ENCODE data around the gene ADAM12. TPM values are rescaled to one million over a fixed set of nuclear protein-coding genes. Genes with fewer than 3 reads are reported as not detected.

ADAM12 gene
- total and polyA plus RNA-seq, 7 donors = 0.01 to 3.3 (median 0.24) TPM; not detected in 2

- intact Hi-C loops (cut with DNase I) = no loop called here
- no peaks in the 10 kb centered on the region for H3K36me3 ChIP-seq (ENCODE audit: insufficient read depth in 1 of 2, low read depth in 1 of 2)
- 88 to 91% (median 90%) methylated on average over 10 of the region's 10 CpGs for WGBS, 3 donors
- H3K4me3 ChIP-seq = no peak overlapping the region
- peaks cover 5% of the 10 kb centered on the region for H3K9me3 ChIP-seq
- H3K27me3 ChIP-seq (ENCODE audit: insufficient read depth in 3 of 3, low read length in 2 of 3) = no peaks in the 10 kb centered on the region
- no peak for ATAC-seq
- no peak for DNase-seq
- no peaks in the 10 kb centered on the region for H3K4me1 ChIP-seq
- no peak overlapping the region for H3K27ac ChIP-seq
- TF ChIP-seq, protein P1, sequence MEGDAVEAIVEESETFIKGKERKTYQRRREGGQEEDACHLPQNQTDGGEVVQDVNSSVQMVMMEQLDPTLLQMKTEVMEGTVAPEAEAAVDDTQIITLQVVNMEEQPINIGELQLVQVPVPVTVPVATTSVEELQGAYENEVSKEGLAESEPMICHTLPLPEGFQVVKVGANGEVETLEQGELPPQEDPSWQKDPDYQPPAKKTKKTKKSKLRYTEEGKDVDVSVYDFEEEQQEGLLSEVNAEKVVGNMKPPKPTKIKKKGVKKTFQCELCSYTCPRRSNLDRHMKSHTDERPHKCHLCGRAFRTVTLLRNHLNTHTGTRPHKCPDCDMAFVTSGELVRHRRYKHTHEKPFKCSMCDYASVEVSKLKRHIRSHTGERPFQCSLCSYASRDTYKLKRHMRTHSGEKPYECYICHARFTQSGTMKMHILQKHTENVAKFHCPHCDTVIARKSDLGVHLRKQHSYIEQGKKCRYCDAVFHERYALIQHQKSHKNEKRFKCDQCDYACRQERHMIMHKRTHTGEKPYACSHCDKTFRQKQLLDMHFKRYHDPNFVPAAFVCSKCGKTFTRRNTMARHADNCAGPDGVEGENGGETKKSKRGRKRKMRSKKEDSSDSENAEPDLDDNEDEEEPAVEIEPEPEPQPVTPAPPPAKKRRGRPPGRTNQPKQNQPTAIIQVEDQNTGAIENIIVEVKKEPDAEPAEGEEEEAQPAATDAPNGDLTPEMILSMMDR (IDR thresholded peaks at IDR 0.05) = no peak
Measured at GRCh38 chr10:126037946-126038345, 350.3 kb downstream of the ADAM12 start.

DNA sequence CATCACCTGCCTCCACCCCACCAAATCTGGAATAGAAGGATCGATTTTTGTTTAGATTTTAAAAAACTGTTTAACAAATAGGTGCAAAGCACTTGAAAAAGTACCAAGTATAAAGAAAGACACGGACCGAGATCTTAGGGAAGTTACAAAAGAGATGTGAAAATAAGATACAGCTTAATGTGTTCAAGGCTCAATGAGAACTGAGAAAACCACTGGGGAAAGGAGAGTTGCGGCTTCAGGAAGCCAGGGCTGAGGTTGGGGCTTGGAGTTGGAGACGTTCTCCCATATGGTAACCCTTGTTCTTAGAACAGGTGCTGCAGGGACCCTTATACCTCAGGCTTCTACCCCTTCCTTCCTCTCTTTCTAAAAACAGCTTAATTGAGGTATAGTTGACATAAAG is 351.8 kb downstream of the ADAM12 start:
- no peak for ATAC-seq
- intact Hi-C loops (cut with DNase I) = no loop called here
- TF ChIP-seq, protein P1 (IDR thresholded peaks at IDR 0.05) = no peak
- DNase-seq = no peak
- H3K36me3 ChIP-seq (ENCODE audit: insufficient read depth in 1 of 2, low read depth in 1 of 2) = no peaks in the 10 kb centered on the region
- H3K27ac ChIP-seq = no peak overlapping the region
- H3K9me3 ChIP-seq = peaks cover 5% of the 10 kb centered on the region
- no peaks in the 10 kb centered on the region for H3K4me1 ChIP-seq
- 86 to 90% (median 88%) methylated on average over 5 of the region's 5 CpGs for WGBS, 3 donors
- no peaks in the 10 kb centered on the region for H3K27me3 ChIP-seq (ENCODE audit: insufficient read depth in 3 of 3, low read length in 2 of 3)
- H3K4me3 ChIP-seq = no peak overlapping the region

- H3K4me1 ChIP-seq = no peaks in the 10 kb centered on the region
- TF ChIP-seq, protein P1 (IDR thresholded peaks at IDR 0.05) = no peak
- H3K9me3 ChIP-seq = peaks cover 5% of the 10 kb centered on the region
- no peak for DNase-seq
- 94 to 98% (median 98%) methylated on average over 2 of the region's 2 CpGs for WGBS, 3 donors
- H3K27ac ChIP-seq = no peak overlapping the region
- no peaks in the 10 kb centered on the region for H3K27me3 ChIP-seq (ENCODE audit: insufficient read depth in 3 of 3, low read length in 2 of 3)
- H3K4me3 ChIP-seq = no peak overlapping the region
- intact Hi-C loops (cut with DNase I) = no loop called here
- H3K36me3 ChIP-seq (ENCODE audit: insufficient read depth in 1 of 2, low read depth in 1 of 2) = no peaks in the 10 kb centered on the region
- no peak for ATAC-seq
Measured at GRCh38 chr10:126034586-126034985, 353.7 kb downstream of the ADAM12 start.

DNA sequence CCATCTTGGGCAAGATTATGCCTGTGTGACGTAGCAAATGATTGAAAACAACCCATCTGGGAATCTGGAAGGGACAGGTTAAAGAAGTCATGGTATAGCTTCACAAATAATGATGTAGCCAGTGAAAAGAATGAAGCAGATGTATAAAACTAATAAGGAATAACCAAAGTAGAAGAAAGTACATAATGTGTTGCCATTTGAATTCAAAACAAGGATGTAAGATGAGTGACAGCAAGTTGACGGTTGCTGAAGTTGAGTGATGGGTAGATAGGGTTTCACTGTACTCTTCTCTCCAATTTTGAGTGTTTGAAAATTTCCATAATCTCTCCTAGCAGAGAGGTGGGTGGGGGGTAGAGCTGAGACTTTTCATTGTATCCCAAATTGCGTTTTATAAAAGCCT is 358.3 kb downstream of the ADAM12 start:
- TF ChIP-seq, protein P1 (IDR thresholded peaks at IDR 0.05) = no peak
- 84 to 90% (median 89%) methylated on average over 3 of the region's 3 CpGs for WGBS, 3 donors
- intact Hi-C loops (cut with DNase I) = no loop called here

DNA sequence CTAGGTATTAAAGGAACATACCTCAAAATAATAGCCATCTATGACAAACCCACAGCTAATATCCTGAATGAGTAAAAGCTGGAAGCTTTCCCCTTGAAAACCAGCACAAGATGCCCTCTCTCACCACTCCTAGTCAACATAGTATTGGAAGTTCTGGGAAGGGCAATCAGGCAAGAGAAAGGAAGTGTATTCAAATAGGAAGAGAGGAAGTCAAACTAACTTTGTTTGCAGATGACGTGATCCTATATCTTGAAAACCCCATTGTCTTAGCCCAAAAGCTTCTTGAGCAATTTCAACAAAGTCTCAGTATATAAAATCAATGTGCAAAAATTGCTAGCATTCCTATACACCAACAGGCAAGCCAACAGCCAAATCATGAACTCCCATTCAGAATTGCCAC is 360.6 kb downstream of the ADAM12 start:
- intact Hi-C loops (cut with DNase I) = no loop called here
- TF ChIP-seq, protein P1 (IDR thresholded peaks at IDR 0.05) = no peak
- H3K27me3 ChIP-seq (ENCODE audit: insufficient read depth in 3 of 3, low read length in 2 of 3) = no peaks in the 10 kb centered on the region
- peaks cover 12% of the 10 kb centered on the region for H3K9me3 ChIP-seq
- no peaks in the 10 kb centered on the region for H3K4me1 ChIP-seq
- ATAC-seq = no peak
- H3K36me3 ChIP-seq (ENCODE audit: insufficient read depth in 1 of 2, low read depth in 1 of 2) = no peaks in the 10 kb centered on the region
- no peak overlapping the region for H3K27ac ChIP-seq
- H3K4me3 ChIP-seq = no peak overlapping the region
- 79 to 88% (median 79%) methylated on average over 1 of the region's 1 CpG for WGBS, 3 donors
- no peak for DNase-seq

More for the DNA sequence above, 358.3 kb downstream of the ADAM12 start:
- H3K27ac ChIP-seq = no peak overlapping the region
- H3K4me1 ChIP-seq = no peaks in the 10 kb centered on the region
- peaks cover 17% of the 10 kb centered on the region for H3K9me3 ChIP-seq
- DNase-seq (no peak), ATAC-seq (no peak)
- H3K4me3 ChIP-seq = no peak overlapping the region
- no peaks in the 10 kb centered on the region for H3K36me3 ChIP-seq (ENCODE audit: insufficient read depth in 1 of 2, low read depth in 1 of 2)
- H3K27me3 ChIP-seq (ENCODE audit: insufficient read depth in 3 of 3, low read length in 2 of 3) = no peaks in the 10 kb centered on the region
